Endothelial cell of umbilical vein (primary cell): ENCODE measurements around the gene C8A. TPM values are rescaled to one million over a fixed set of nuclear protein-coding genes. Genes with fewer than 3 reads are reported as not detected.

Source experiments
- BruUV-seq: library from RNA; stranded (reverse); fragments of 400-500 nt; replicated peaks from 2 replicates; lab custom pipeline; 2021; lab: Mats Ljungman, UMichigan
- CTCF ChIA-PET: fragments of 300-600, 350-600 bp; sonication (Branson Sonifier 250); formaldehyde crosslinking; loops from one replicate; lab custom pipeline; 2021; ENCODE audit warnings: antibody characterized with exemption, inconsistent platforms; lab: Charles Lee
- POLR2A ChIA-PET: fragments of 300-600, 350-600 bp; sonication (Branson Sonifier 250); formaldehyde crosslinking; loops from one replicate; lab custom pipeline; 2021; ENCODE audit warnings: antibody characterized with exemption, inconsistent platforms; lab: Charles Lee
- DNase-seq: peaks from one replicate; pipeline ENCODE4 v3.0.0-alpha.2; 2011; ENCODE audit warnings: low read depth, low spot score
- FAIRE-seq: peaks from 2 replicates; lab custom pipeline; 2011; peaks lifted over from hg19 to GRCh38; lab: Jason Lieb, UNC
- H2AFZ ChIP-seq: 2 replicates; pipeline ENCODE4 v1.6.0; 2012; ENCODE audit warnings: low read depth, low read length, control low read depth, inconsistent platforms
- H3K27ac ChIP-seq: 2 replicates; pipeline ENCODE4 v1.5.1; 2011; ENCODE audit warnings: low read depth, mild to moderate bottlenecking, control low read depth, low read length, moderate library complexity; ENCODE audit not compliant: insufficient read depth
- H3K27me3 ChIP-seq, 2 experiments: 2 replicates each; pipeline versions ENCODE4 v1.6.0 to v1.6.1; 2011; ENCODE audit warnings: low read length in 2 of 2, mixed read lengths in 1 of 2; ENCODE audit not compliant: control insufficient read depth in 2 of 2, insufficient read depth in 2 of 2
- H3K36me3 ChIP-seq, 2 experiments: 2 replicates in 1 of 2; 3 replicates in 1 of 2; pipeline ENCODE4 v1.5.1; 2011; ENCODE audit warnings: low read length in 2 of 2, mild to moderate bottlenecking in 1 of 2, moderate library complexity in 1 of 2; ENCODE audit not compliant: control insufficient read depth in 2 of 2, insufficient read depth in 2 of 2; ENCODE audit errors: extremely low read depth in 1 of 2
- H3K4me1 ChIP-seq: 3 replicates; pipeline ENCODE4 v1.5.1; 2011; ENCODE audit warnings: mild to moderate bottlenecking, low read length; ENCODE audit not compliant: control insufficient read depth, insufficient read depth; ENCODE audit errors: extremely low read depth
- H3K4me2 ChIP-seq: 2 replicates; pipeline ENCODE4 v1.6.1; 2011; ENCODE audit warnings: low read length, control low read depth, mixed read lengths; ENCODE audit not compliant: insufficient read depth
- H3K4me3 ChIP-seq, 3 experiments: fragments of 200-600 bp in 1 of 3; sonication (generic), shearing (Covaris generic) in 1 of 3; replicated peaks in 1 of 3; 2 replicates each; pipeline ENCODE4 v1.5.1; 2011 to 2016; ENCODE audit warnings: control low read depth in 3 of 3, low read length in 3 of 3, mild to moderate bottlenecking in 2 of 3, inconsistent platforms in 1 of 3, low read depth in 1 of 3, moderate library complexity in 1 of 3; ENCODE audit not compliant: insufficient read depth in 1 of 3
- H3K79me2 ChIP-seq: 2 replicates; pipeline ENCODE4 v1.6.0; 2012; ENCODE audit warnings: low read length, inconsistent platforms; ENCODE audit not compliant: control insufficient read depth, insufficient read depth
- H3K9ac ChIP-seq: replicated peaks from 2 replicates; pipeline ENCODE3; 2011; ENCODE audit warnings: low read length, control low read depth; ENCODE audit not compliant: insufficient read depth; ENCODE audit errors: extremely low read depth
- H3K9me1 ChIP-seq: replicated peaks from 3 replicates; pipeline ENCODE4 v1.6.0; 2011; ENCODE audit warnings: mild to moderate bottlenecking, low read length; ENCODE audit not compliant: control insufficient read depth, insufficient read depth; ENCODE audit errors: extremely low read depth
- H3K9me3 ChIP-seq: replicated peaks from 2 replicates; pipeline ENCODE4 v1.5.1; 2012; ENCODE audit warnings: low read length, inconsistent platforms; ENCODE audit not compliant: control insufficient read depth, insufficient read depth
- H4K20me1 ChIP-seq: replicated peaks from 2 replicates; pipeline ENCODE3; 2011; ENCODE audit warnings: mild to moderate bottlenecking, low read length; ENCODE audit not compliant: control insufficient read depth, insufficient read depth; ENCODE audit errors: extremely low read depth
- EZH2 ChIP-seq: IDR thresholded peaks from 2 replicates; pipeline ENCODE4 v1.6.1; 2012; ENCODE audit warnings: borderline replicate concordance, low read depth, mild to moderate bottlenecking, moderate library complexity, low read length, inconsistent platforms; ENCODE audit not compliant: severe bottlenecking
- FOS ChIP-seq: IDR thresholded peaks from 2 replicates; pipeline ENCODE4 v1.6.1; 2011; ENCODE audit warnings: mild to moderate bottlenecking, low read length, moderate library complexity, borderline replicate concordance; ENCODE audit not compliant: insufficient read depth
- GATA2 ChIP-seq: IDR thresholded peaks from 2 replicates; pipeline ENCODE4 v1.7.0; 2011; ENCODE audit warnings: low read depth, mild to moderate bottlenecking, moderate library complexity, mixed read lengths, low read length; ENCODE audit not compliant: insufficient read length, insufficient read depth
- JUN ChIP-seq: IDR thresholded peaks from 2 replicates; pipeline ENCODE4 v1.6.1; 2011; ENCODE audit warnings: borderline replicate concordance, low read depth; ENCODE audit not compliant: insufficient read length, insufficient read depth
- MYC ChIP-seq: IDR thresholded peaks from one replicate; pipeline ENCODE4 v1.6.1; 2011; ENCODE audit warnings: mild to moderate bottlenecking, low read depth, low read length
- POLR2A ChIP-seq: IDR thresholded peaks from 2 replicates; pipeline ENCODE4 v1.6.1; 2012; ENCODE audit warnings: low read depth, mild to moderate bottlenecking, control low read depth, low read length
- POLR2AphosphoS5 ChIP-seq: IDR thresholded peaks from 2 replicates; pipeline ENCODE4 v1.6.1; 2012; ENCODE audit warnings: low read depth, mild to moderate bottlenecking, control low read depth, low read length, moderate library complexity; ENCODE audit not compliant: insufficient read depth
- dilution Hi-C: fragments of 300-500 bp; cut with MboI; formaldehyde crosslinking; loops from one replicate; pipeline ENCODE4 v1.15.0; 2019; ENCODE audit warnings: low sequenced_read_pairs; ENCODE audit not compliant: extremely low pct_ligation_motif_present
- intact Hi-C: fragments of 100-400 bp; cut with micrococcal nuclease; formaldehyde crosslinking; loops from one replicate; pipeline ENCODE4 v1.10.0; 2022
- polyA plus RNA-seq, 4 experiments: library from polyadenylated mRNA; depleted of rRNA in 3 of 4; stranded (reverse) in 3 of 4; unstranded in 1 of 4; fragments of >200 nt; gene quantifications; 2 replicates each; pipeline versions ENCODE4 v1.2.1 to v1.2.3, GENCODE V29; 2011 to 2012; ENCODE audit warnings: missing spikeins in 1 of 4
- total RNA-seq: library from RNA; stranded (reverse); gene quantifications from 2 replicates; pipeline ENCODE4 v1.2.3, GENCODE V29; 2021
- TF ChIP-seq, protein P1 (sequence below), 2 donors: IDR thresholded peaks; 1 replicate in 1 of 2; 2 replicates in 1 of 2; pipeline ENCODE4 v1.5.1; 2011; ENCODE audit warnings: low read length in 2 of 2, mild to moderate bottlenecking in 2 of 2, moderate library complexity in 2 of 2, control low read depth in 1 of 2, inconsistent platforms in 1 of 2, low read depth in 1 of 2; ENCODE audit not compliant: insufficient read depth in 1 of 2; ENCODE audit errors: extremely low read depth in 1 of 2
- TF ChIP-seq, protein P2 (sequence below): IDR thresholded peaks from 2 replicates; pipeline ENCODE4 v1.6.1; 2011; ENCODE audit not compliant: insufficient read depth, insufficient read length

C8A gene
- total and polyA plus RNA-seq, 2 donors (not counting 3 experiments of a cell fraction or from before 2014, with no cell fraction given): not detected

DNA sequence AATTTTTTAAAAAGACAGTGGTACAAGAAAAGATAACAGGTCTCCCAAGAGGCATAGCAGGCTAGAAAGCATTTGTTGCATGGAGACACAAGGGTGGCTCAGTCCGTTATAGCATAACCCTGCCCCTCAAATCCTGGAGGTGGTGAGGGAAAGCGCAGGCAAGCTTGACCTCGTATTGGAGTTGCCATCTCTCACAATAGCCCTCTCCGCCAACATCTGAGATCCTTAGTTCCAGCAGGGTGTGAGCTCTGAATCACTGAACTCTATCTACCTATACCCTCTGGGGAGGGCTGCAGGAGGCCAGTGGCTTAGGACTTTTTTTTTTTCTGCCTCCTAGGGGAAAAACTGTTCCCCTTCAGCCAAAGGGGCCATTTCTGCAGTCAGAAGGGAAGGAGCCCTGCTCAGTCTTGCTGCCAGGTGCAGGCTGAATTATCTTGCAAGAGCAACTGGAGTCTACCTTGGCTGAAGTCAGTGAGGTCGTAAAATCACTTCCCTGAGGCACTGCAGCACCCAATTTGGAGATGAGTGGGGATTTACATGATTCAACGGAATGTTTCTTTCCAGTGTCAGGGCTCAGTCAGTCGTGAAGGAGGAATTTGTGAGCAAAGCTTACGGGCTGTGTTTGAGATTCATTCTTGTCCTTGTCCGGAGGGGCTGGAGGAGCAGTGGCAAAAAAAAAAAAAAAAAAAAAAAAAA lies 17.2 kb upstream of the C8A start:
- dilution Hi-C loops: no loop called here
- Histone ChIP-seq H4K20me1 (no peaks in the 10 kb centered on the region), H3K4me3 (no peak overlapping the region), H3K27ac (no peak overlapping the region), H3K4me2 (no peak overlapping the region), H3K9me3 (no peaks in the 10 kb centered on the region), H3K9me1 (no peaks in the 10 kb centered on the region), H3K79me2 (no peaks in the 10 kb centered on the region), H2AFZ (no peak overlapping the region), H3K9ac (no peak overlapping the region), H3K27me3 (no peaks in the 10 kb centered on the region), H3K4me1 (peaks cover 5% of the 10 kb centered on the region), H3K36me3 (no peaks in the 10 kb centered on the region)
- no TSS peak for BruUV-seq
- ChIA-PET CTCF (interaction anchor here (0.8 kb wide), 2 partner anchors 15 to 17 kb away, joined by 3 to 5 read pairs; no protein-coding TSS in a partner anchor), POLR2A (no interaction called here)
- intact Hi-C loops: loop anchor here (10.0 kb wide), 1 partner anchor 1677 kb away; no protein-coding TSS in a partner anchor
- DNase-seq: no peak
- no peak for TF ChIP-seq EZH2
- no peak for TF ChIP-seq FOS
- no peak for TF ChIP-seq GATA2
- TF ChIP-seq, protein P1, sequence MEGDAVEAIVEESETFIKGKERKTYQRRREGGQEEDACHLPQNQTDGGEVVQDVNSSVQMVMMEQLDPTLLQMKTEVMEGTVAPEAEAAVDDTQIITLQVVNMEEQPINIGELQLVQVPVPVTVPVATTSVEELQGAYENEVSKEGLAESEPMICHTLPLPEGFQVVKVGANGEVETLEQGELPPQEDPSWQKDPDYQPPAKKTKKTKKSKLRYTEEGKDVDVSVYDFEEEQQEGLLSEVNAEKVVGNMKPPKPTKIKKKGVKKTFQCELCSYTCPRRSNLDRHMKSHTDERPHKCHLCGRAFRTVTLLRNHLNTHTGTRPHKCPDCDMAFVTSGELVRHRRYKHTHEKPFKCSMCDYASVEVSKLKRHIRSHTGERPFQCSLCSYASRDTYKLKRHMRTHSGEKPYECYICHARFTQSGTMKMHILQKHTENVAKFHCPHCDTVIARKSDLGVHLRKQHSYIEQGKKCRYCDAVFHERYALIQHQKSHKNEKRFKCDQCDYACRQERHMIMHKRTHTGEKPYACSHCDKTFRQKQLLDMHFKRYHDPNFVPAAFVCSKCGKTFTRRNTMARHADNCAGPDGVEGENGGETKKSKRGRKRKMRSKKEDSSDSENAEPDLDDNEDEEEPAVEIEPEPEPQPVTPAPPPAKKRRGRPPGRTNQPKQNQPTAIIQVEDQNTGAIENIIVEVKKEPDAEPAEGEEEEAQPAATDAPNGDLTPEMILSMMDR (IDR thresholded peaks at IDR 0.05; ENCODE audit: extremely low read depth in 1 of 2, insufficient read depth in 1 of 2, low read depth in 1 of 2, low read length in 2 of 2): no peak
- no peak for TF ChIP-seq POLR2A
- TF ChIP-seq POLR2AphosphoS5: no peak
- TF ChIP-seq MYC: no peak
- TF ChIP-seq, protein P2, sequence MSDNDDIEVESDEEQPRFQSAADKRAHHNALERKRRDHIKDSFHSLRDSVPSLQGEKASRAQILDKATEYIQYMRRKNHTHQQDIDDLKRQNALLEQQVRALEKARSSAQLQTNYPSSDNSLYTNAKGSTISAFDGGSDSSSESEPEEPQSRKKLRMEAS: no peak
- no peak for TF ChIP-seq JUN
- no peak for FAIRE-seq
